AG09309 (cell line): ENCODE data around the gene KRTAP5-11.
"Not testable (repeated sequence)": the region's sequence is repeated elsewhere in the genome, so short reads cannot be mapped to it uniquely, and the experiment has no call there.

Source experiments
- DNase-seq: peaks from one replicate; pipeline ENCODE4 v3.0.0-alpha.2; 2010; ENCODE audit warnings: low read depth
- H3K4me3 ChIP-seq: 2 replicates; pipeline ENCODE4 v1.5.1; 2011; ENCODE audit warnings: mild to moderate bottlenecking, low read depth, low read length, moderate library complexity; ENCODE audit not compliant: control insufficient read depth
- CTCF ChIP-seq: IDR thresholded peaks from 2 replicates; pipeline ENCODE4 v1.5.1; 2011; ENCODE audit warnings: mild to moderate bottlenecking, low read depth, low read length, inconsistent platforms; ENCODE audit not compliant: insufficient read depth, control insufficient read depth; ENCODE audit errors: missing control alignments

KRTAP5-11 gene

DNA sequence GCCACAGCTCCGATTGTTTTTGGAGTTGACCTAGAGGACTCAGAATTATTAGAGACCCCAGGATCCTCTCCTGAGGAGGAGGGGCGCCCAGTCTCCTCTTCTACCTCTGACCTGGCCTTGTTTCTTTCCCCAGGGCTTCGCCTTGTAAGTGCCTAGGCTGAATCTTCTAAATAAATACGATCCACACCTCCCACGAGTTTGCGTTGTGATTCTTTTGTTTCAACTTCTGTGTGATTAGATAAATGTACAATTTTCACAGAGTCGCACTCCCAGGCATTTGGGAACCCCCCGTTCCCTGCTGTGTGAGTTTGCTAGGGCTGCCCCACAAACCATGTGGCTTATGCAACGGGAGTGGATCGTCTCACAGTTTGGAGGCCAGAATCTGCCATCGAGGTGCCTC is 43.7 kb downstream of the KRTAP5-11 start:
- no peak for DNase-seq
- H3K4me3 ChIP-seq, result no peak overlapping the region
- no peak for TF ChIP-seq CTCF

GRCh38 chr11:71538666-71538990 is 44.0 kb downstream of the KRTAP5-11 start:
- DNase-seq, result no peak
- no peak overlapping the region for H3K4me3 ChIP-seq
- no peak for TF ChIP-seq CTCF

GRCh38 chr11:71537977-71538665 is 44.6 kb downstream of the KRTAP5-11 start, which contains the start of gene KRTAP5-8:
TSS of gene KRTAP5-8 (plus strand) at chr11:71538025. CDS start at chr11:71538056, 31 bp downstream.
- not testable (repeated sequence) for DNase-seq, H3K4me3 ChIP-seq

DNA sequence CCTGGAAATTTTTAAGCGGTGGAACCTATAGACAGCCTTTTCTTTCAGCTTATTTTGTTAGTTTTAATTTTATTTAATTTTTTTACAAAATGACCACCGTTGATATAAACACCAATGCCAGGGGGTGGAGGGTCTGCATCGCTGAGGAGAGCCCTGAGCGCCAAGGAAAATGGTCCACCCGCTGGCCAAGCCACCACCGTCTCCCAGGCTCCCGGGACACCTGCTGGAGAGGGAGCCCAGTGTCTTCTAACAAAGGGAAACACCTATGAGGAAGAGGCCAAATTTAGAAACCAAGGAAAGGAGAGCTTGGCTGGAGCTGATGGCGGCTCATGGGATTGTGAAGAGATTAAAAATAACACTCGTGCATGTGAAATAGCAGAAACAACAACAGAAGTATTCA is 45.1 kb downstream of the KRTAP5-11 start:
- TF ChIP-seq CTCF, result no peak
- no peak for DNase-seq
- no peak overlapping the region for H3K4me3 ChIP-seq

- DNase-seq, result no peak
- TF ChIP-seq CTCF, result no peak
- no peak overlapping the region for H3K4me3 ChIP-seq
These were observed 46.9 kb downstream of the KRTAP5-11 start for GRCh38 chr11:71535825-71536224.

DNA sequence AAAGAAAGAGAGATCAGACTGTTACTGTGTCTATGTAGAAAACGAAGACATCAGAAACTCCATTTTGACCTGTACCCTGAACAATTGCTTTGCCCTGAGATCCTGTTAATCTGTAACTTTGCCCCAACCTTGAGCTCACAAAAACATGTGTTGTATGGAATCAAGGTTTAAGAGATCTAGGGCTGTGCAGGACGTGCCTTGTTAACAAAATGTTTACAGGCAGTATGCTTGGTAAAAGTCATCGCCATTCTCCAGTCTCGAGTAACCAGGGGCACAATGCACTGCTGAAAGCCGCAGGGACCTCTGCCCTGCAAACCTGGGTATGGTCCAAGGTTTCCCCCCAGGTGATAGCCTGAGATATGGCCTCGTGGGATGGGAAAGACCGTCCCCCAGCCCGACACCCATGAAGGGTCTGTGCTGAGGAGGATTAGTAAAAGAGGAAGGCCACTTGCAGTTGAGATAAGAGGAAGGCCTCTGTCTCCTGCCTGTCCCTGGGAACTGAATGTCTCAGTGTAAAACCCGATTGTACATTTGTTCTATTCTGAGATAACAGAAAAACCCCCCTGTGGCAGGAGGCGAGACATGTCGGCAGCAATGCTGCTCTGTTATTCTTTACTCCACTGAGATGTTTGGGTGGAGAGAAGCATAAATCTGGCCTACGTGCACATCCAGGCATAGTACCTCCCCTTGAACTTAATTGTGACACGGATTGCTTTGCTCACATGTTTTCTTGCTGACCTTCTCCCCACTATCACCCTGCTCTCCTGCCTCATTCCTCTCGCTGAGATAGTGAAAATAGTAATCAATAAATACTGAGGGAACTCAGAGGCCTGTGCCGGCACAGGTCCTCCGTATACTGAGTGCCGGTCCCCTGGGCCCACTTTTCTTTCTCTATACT is 47.7 kb downstream of the KRTAP5-11 start:
- not testable (repeated sequence) for H3K4me3 ChIP-seq, DNase-seq

DNA sequence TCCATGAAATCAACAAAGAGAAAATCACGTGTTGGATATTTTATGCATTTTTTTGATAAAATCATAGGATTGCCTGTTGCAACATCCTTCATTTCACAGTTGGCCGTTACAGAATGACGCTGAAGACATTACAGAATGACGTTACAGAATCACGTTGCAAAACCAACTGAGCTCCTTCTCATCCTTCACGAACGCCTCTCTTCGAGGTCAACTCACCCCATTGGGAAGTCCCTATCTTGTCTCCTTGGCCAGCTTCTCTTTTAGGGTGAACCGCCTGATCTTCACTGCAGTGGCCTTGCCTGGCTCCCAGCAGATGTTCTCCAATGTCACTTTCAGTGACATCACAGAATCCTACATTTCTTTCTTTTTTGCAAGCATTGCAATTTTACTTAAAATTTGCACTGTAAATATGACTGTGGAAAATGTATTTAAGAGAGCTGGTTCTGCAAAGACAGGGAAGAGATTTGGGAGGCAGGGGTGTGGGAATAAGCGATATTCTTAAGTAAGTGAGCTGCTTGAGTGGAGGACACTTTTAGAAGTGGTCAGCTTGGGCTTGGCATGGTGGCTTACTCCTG is 50.6 kb downstream of the KRTAP5-11 start:
- no peak overlapping the region for H3K4me3 ChIP-seq
- no peak for TF ChIP-seq CTCF
- DNase-seq, result no peak
